HG03439 (cell line): ENCODE data around the gene KLHDC1.
A peak's percentile ranks its signal among the peaks of the same experiment; 100 is the strongest.
"Not testable (repeated sequence)": the region's sequence is repeated elsewhere in the genome, so short reads cannot be mapped to it uniquely, and the experiment has no call there.

Experiments used
- ATAC-seq: cut with Tn5 transposase; IDR thresholded peaks from one replicate; pipeline ENCODE4 v1.9.1; 2021; ENCODE audit warnings: mild to moderate bottlenecking, moderate library complexity; ENCODE audit not compliant: unreplicated experiment

The KLHDC1 gene

GRCh38 chr14:49692811-49693734, at the start of gene KLHDC1:
Gene KLHDC1, plus strand, starts transcription at chr14:49693120. Its CDS starts 75 bp downstream, at chr14:49693195.
- peak; percentile 54 for ATAC-seq

- ATAC-seq: no peak
Measured at GRCh38 chr14:49653508-49653907, 39.4 kb upstream of the KLHDC1 start.

- ATAC-seq: no peak
Measured at GRCh38 chr14:49654511-49654910, 38.4 kb upstream of the KLHDC1 start.

GRCh38 chr14:49657500-49657899, 35.4 kb upstream of the KLHDC1 start:
- not testable (repeated sequence) for ATAC-seq

- ATAC-seq: no peak
Measured at GRCh38 chr14:49659526-49660455, 33.1 kb upstream of the KLHDC1 start.

GRCh38 chr14:49670475-49670874, 22.4 kb upstream of the KLHDC1 start:
- ATAC-seq: no peak

- no peak for ATAC-seq
Measured at GRCh38 chr14:49673586-49673985, 19.3 kb upstream of the KLHDC1 start.

- no peak for ATAC-seq
Measured at GRCh38 chr14:49677643-49678042, 15.3 kb upstream of the KLHDC1 start.

GRCh38 chr14:49679271-49679670, 13.6 kb upstream of the KLHDC1 start:
- no peak for ATAC-seq

- no peak for ATAC-seq
Measured at GRCh38 chr14:49686425-49686824, 6.5 kb upstream of the KLHDC1 start.

GRCh38 chr14:49687942-49688700, 4.8 kb upstream of the KLHDC1 start, which contains the start of gene POLE2:
Gene POLE2, minus strand, starts transcription at chr14:49688214. Its CDS starts 11 bp downstream, at chr14:49688203.
- ATAC-seq: peak; percentile 82

GRCh38 chr14:49688701-49689030, 4.3 kb upstream of the KLHDC1 start:
- ATAC-seq: no peak

GRCh38 chr14:49691031-49691430, 1.9 kb upstream of the KLHDC1 start:
- no peak for ATAC-seq

- ATAC-seq: no peak
Measured at GRCh38 chr14:49692193-49692757, 645 bp upstream of the KLHDC1 start.

- ATAC-seq: not testable (repeated sequence)
Measured at GRCh38 chr14:49693735-49694124, 810 bp downstream of the KLHDC1 start.

GRCh38 chr14:49702725-49703124, 9.8 kb downstream of the KLHDC1 start:
- ATAC-seq: no peak

- ATAC-seq: no peak
Measured at GRCh38 chr14:49703965-49704364, 11.0 kb downstream of the KLHDC1 start.

GRCh38 chr14:49704471-49704870, 11.6 kb downstream of the KLHDC1 start:
- not testable (repeated sequence) for ATAC-seq

- ATAC-seq: not testable (repeated sequence)
Measured at GRCh38 chr14:49710993-49711392, 18.1 kb downstream of the KLHDC1 start.

GRCh38 chr14:49720744-49721143, 27.8 kb downstream of the KLHDC1 start:
- no peak for ATAC-seq
